ENCODE measurements around the gene C19orf73.

DNA sequence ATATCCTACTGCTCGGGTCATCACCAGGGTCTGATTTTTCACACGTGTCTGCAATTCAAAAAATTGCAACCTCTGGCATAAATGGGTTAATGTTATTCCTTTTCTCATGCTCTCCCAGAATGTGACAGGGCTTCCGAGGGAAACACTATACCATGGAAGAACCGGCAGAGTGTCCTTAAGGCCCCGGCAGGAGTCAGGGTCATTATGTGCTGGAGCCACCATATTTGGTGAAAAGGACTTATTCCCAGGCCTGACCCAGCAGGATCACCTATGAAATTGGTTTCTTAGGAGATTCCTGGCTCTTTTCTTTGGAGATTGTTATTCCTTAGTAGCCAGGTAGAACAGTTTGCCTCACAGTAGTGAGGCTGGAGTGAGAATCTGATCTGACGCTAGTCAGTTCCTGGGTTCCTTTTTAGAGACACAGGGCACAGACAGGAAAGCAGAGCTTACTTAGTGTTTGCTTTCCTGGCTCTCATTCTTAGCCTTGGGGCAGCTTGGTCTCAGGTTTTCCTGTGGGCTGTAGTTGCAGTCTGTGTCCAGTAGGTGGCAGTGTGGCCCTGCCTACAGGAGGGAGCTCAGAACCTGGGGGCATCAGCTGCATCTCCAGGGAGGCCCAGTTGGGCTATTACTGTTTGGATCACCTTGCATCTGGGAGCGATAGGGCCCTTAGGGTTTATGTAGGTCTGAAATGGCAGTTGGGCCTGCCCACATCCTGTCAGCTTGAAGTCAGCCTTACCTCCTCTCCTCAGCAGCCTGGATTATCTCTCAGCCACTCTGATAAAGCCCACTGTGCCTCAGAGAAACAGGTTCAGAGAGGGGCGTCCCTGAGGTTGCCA lies 21.3 kb downstream of the C19orf73 start:
- peak; percentile 97 to 99 (median 98) for TF ChIP-seq CTCF (IDR thresholded peaks at IDR 0.05)
- no peak for TF ChIP-seq POLR2A (IDR thresholded peaks at IDR 0.05)
- peak; percentile 88 for TF ChIP-seq POLR2AphosphoS5 (IDR thresholded peaks at IDR 0.05)

Data from prostate gland (tissue), 2 donors.